Measurements from ENCODE around the gene TMEM186. TPM values are rescaled to one million over a fixed set of nuclear protein-coding genes. Genes with fewer than 3 reads are reported as not detected.

The TMEM186 gene
- total and polyA plus RNA-seq, 12 donors, result 7.9 to 15.4 (median 11.9) TPM

- no peak overlapping the region for H3K27ac ChIP-seq
- 95 to 98% (median 96%) methylated on average over 5 to 8 of the region's 8 CpGs for WGBS, 4 donors
- intact Hi-C loops (cut with DNase I), result no loop called here
- H3K36me3 ChIP-seq (replicated peaks in 1 of 2), result peaks cover 0 to 7% of the 10 kb centered on the region in 2 donors
- H3K27me3 ChIP-seq, result no peaks in the 10 kb centered on the region
- H3K4me3 ChIP-seq, result no peak overlapping the region
- no peaks in the 10 kb centered on the region for H3K9me3 ChIP-seq (replicated peaks in 1 of 3)
- H3K4me1 ChIP-seq (replicated peaks in 1 of 2), result no peaks in the 10 kb centered on the region
- no peak for DNase-seq
- TF ChIP-seq CTCF (IDR thresholded peaks at IDR 0.05) (no peak), POLR2A (IDR thresholded peaks at IDR 0.05) (no peak)
These were observed 15.6 kb downstream of the TMEM186 start for GRCh38 chr16:8781797-8782196.

GRCh38 chr16:8777217-8777616 lies 20.2 kb downstream of the TMEM186 start:
- Histone ChIP-seq H3K9me3 (replicated peaks in 1 of 3) (no peaks in the 10 kb centered on the region), H3K4me3 (no peak overlapping the region), H3K36me3 (replicated peaks in 1 of 2) (peaks cover 0 to 11% of the 10 kb centered on the region in 2 donors), H3K27ac (no peak overlapping the region), H3K4me1 (replicated peaks in 1 of 2) (no peaks in the 10 kb centered on the region), H3K27me3 (no peaks in the 10 kb centered on the region)
- no peak for TF ChIP-seq POLR2A (IDR thresholded peaks at IDR 0.05)
- no peak for TF ChIP-seq CTCF (IDR thresholded peaks at IDR 0.05)
- 82 to 95% (median 91%) methylated on average over 7 of the region's 7 CpGs for WGBS, 4 donors
- intact Hi-C loops (cut with DNase I), result no loop called here
- no peak for DNase-seq

- Histone ChIP-seq H3K4me1 (replicated peaks in 1 of 2) (no peaks in the 10 kb centered on the region), H3K27ac (no peak overlapping the region), H3K36me3 (replicated peaks in 1 of 2) (peaks cover 0 to 11% of the 10 kb centered on the region in 2 donors), H3K9me3 (replicated peaks in 1 of 3) (no peaks in the 10 kb centered on the region), H3K27me3 (no peaks in the 10 kb centered on the region), H3K4me3 (no peak overlapping the region)
- intact Hi-C loops (cut with DNase I), result no loop called here
- no peak for DNase-seq
- TF ChIP-seq CTCF (IDR thresholded peaks at IDR 0.05) (no peak), POLR2A (IDR thresholded peaks at IDR 0.05) (no peak)
- 82 to 89% (median 85%) methylated on average over 5 to 12 of the region's 12 CpGs for WGBS, 4 donors
These were observed 21.3 kb downstream of the TMEM186 start for GRCh38 chr16:8776129-8776584.

GRCh38 chr16:8775359-8775758 lies 22.1 kb downstream of the TMEM186 start:
- no peak for TF ChIP-seq POLR2A (IDR thresholded peaks at IDR 0.05)
- no peak for TF ChIP-seq CTCF (IDR thresholded peaks at IDR 0.05)
- DNase-seq, result no peak

More at GRCh38 chr16:8775359-8775758, 22.1 kb downstream of the TMEM186 start:
- Histone ChIP-seq H3K27ac (no peak overlapping the region), H3K36me3 (replicated peaks in 1 of 2) (peaks cover 0 to 11% of the 10 kb centered on the region in 2 donors), H3K4me1 (replicated peaks in 1 of 2) (no peaks in the 10 kb centered on the region), H3K27me3 (no peaks in the 10 kb centered on the region), H3K9me3 (replicated peaks in 1 of 3) (no peaks in the 10 kb centered on the region), H3K4me3 (no peak overlapping the region)
- intact Hi-C loops (cut with DNase I), result no loop called here
- 81 to 100% (median 89%) methylated on average over 1 of the region's 1 CpG for WGBS, 4 donors

All from adrenal gland (tissue), 12 donors.